Ovary (tissue), 9 donors: ENCODE results near the gene KCTD10. TPM values are rescaled to one million over a fixed set of nuclear protein-coding genes. Genes with fewer than 3 reads are reported as not detected.

Experiments used
- DNase-seq, 5 donors: peaks; one replicate each; pipeline ENCODE4 v3.0.0-alpha.2; 2019 to 2020
- H3K27ac ChIP-seq, 2 donors: fragments of 200-600 bp; one replicate each; pipeline versions ENCODE4 v1.5.1 to v1.8.0; 2019 to 2022
- H3K27me3 ChIP-seq: fragments of 200-600 bp; one replicate; pipeline ENCODE4 v1.8.0; 2022
- H3K36me3 ChIP-seq: fragments of 200-600 bp; sonication (generic); one replicate; pipeline ENCODE4 v1.5.1; 2019
- H3K4me1 ChIP-seq: one replicate; pipeline ENCODE4 v1.8.1; 2013; ENCODE audit warnings: mild to moderate bottlenecking, moderate library complexity; ENCODE audit not compliant: insufficient read depth
- H3K4me3 ChIP-seq: fragments of 200-600 bp; sonication (generic); one replicate; pipeline ENCODE4 v1.5.1; 2017
- H3K9me3 ChIP-seq, 2 donors: fragments of 200-600 bp in 1 of 2; sonication (generic) in 1 of 2; one replicate each; pipeline versions ENCODE4 v1.5.1 to v1.8.1; 2013 to 2019; ENCODE audit warnings: mild to moderate bottlenecking in 1 of 2, moderate library complexity in 1 of 2
- CTCF ChIP-seq, 3 donors: fragments of 450-650 bp in 2 of 3; fragments of 200-600 bp in 1 of 3; IDR thresholded peaks; one replicate each; pipeline versions ENCODE4 v1.5.1 to v1.8.0; 2016 to 2022; ENCODE audit warnings: antibody characterized with exemption in 3 of 3, mild to moderate bottlenecking in 1 of 3
- EP300 ChIP-seq: sonication (generic); formaldehyde crosslinking; IDR thresholded peaks from one replicate; pipeline ENCODE4 v1.6.1; 2017; ENCODE audit warnings: antibody characterized with exemption
- POLR2A ChIP-seq: fragments of 450-650 bp; IDR thresholded peaks from one replicate; pipeline ENCODE4 v1.6.1; 2017; ENCODE audit warnings: antibody characterized with exemption, mild to moderate bottlenecking, moderate library complexity
- WGBS, 3 donors: extraction: QIAGEN DNeasy Blood & Tissue Kit in 1 of 3; methylation state at CpG; one replicate each; pipeline versions ENCODE4 v1.1.5 to v1.1.7; 2013 to 2017; 5-methylcytosine and 5-hydroxymethylcytosine counted together
- intact Hi-C, 4 donors: fragments of 100-400 bp; cut with DNase I; formaldehyde crosslinking; loops; one replicate each; pipeline versions ENCODE4 v1.11.0 to v1.15.1; 2022 to 2023
- polyA plus RNA-seq, 2 donors: library from polyadenylated mRNA; stranded (reverse); fragments of 200-250 nt in 1 of 2; fragments of 350-450 nt in 1 of 2; fragmentation: Illumina TruSeq in 1 of 2; extraction: RNeasy Lipid Tissue Mini Kit (QIAGEN cat#74804) in 1 of 2; gene quantifications; one replicate each; pipeline ENCODE4 v1.2.3, GENCODE V29; 2013 to 2014
- total RNA-seq, 7 donors: library from RNA; depleted of rRNA in 2 of 7; stranded (reverse); fragments of >200 nt in 2 of 7; fragmentation: NEBNext Ultra II Directional in 3 of 7; extraction: Animal tissue kit (Norgen Biotek cat#: 25700) in 3 of 7; gene quantifications; one replicate each; pipeline versions ENCODE4 v1.1.0 to v1.2.4, GENCODE V29; 2016 to 2023
- donor health status: DM: no; HTN: no; CAD: no; lungs with moderate emphysema.
- donor health status: DM: no; HTN: no; CAD: no.
- donor health status: Bipolar disorder and iron deficiency.
- donor health status: DM: yes; HTN: yes; CAD: no.
- donor health status: DM: no; HTN: no; CAD: no.
- donor health status: DM: yes; HTN: yes; CAD: no.

KCTD10 gene
- total and polyA plus RNA-seq, 9 donors: 21.6 to 70.6 (median 38.0) TPM

DNA sequence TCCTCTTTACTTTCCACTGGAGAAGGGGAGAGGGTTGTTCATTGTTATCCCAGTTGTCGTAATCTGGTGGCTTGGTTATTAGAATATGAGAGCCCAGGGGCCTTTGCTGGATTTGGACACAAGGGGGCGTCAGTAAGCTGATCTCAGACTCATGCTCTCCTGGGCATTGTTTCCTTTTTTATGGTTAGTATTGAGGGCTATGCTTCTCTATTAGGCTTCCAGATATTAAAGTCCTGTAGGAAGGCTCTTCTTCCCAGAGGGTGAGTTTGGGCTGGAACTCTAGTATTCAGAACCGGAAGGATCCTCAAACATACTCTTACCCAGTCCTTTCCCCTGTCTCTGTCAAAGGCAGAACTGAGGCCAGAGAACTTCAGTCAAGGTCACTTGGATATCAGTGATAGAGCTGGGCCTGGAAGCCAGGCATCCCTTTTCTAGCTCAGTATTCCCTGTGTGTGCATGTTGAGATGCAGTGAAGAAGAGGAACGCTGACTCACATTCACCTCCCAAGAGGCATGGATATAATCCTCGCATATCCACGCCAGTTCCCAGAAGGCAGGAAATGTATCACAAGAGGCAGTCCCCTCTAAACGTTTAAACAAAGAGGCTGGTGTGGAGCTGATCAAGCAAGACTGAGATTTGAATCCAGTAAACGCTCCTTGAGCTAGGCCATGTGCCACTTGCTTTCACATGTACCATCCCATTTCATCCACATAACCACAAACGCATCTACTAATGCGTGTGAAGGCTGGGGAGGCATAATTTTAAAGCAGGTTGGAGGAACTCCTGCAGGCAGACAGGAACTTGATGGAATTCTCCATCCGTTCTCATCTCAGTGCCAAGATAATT lies 41.9 kb upstream of the KCTD10 start:
- H3K4me3 ChIP-seq: no peak overlapping the region
- H3K9me3 ChIP-seq: no peaks in the 10 kb centered on the region
- 17 to 35% (median 23%) methylated on average over 11 of the region's 11 CpGs for WGBS, 3 donors
- H3K4me1 ChIP-seq: peaks cover 2% of the 10 kb centered on the region
- DNase-seq: peak; percentile 57 to 78 (median 71)
- H3K36me3 ChIP-seq: no peaks in the 10 kb centered on the region
- peak overlapping the region in 1 of 2 donors; percentile 51 for H3K27ac ChIP-seq
- H3K27me3 ChIP-seq: no peaks in the 10 kb centered on the region
- TF ChIP-seq EP300 (no peak), CTCF (IDR thresholded peaks at IDR 0.05) (peak in 2 of 3 donors; percentile 39 to 55)
- intact Hi-C loops: loop anchor here in 1 of 4 donors (10.0 kb wide), 2 partner anchors 196 to 246 kb away; partner anchors contain the start of gene FAM222A

DNA sequence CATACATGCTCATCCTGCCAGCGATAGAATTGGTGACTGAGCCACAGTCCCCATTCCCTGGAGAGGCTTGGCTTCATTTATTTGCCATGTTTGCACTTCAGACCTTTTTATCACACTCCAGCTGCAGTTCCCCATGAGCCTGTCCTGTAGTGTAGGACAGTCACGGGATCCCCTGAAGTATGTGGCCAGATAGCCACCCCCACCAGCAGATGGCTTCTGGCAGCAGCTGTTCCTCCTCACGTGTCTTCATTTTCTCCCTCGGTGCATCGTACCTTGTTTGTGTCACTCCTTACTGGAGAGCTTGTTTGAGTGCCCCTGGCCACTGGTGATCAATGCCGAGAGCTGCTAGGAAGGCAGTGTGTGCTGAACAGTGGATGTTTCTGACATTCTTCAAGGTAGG lies 40.5 kb upstream of the KCTD10 start:
- no peaks in the 10 kb centered on the region for H3K27me3 ChIP-seq
- TF ChIP-seq CTCF (IDR thresholded peaks at IDR 0.05) (no peak), EP300 (no peak), POLR2A (no peak)
- no peak for DNase-seq
- H3K4me3 ChIP-seq: no peak overlapping the region
- H3K27ac ChIP-seq: no peak overlapping the region
- no peaks in the 10 kb centered on the region for H3K36me3 ChIP-seq
- no peaks in the 10 kb centered on the region for H3K9me3 ChIP-seq
- H3K4me1 ChIP-seq: peaks cover 9% of the 10 kb centered on the region
- 45 to 58% (median 48%) methylated on average over 6 of the region's 6 CpGs for WGBS, 3 donors
- intact Hi-C loops: loop anchor here in 1 of 4 donors (10.0 kb wide), 2 partner anchors 197 to 247 kb away; partner anchors contain the start of gene FAM222A

DNA sequence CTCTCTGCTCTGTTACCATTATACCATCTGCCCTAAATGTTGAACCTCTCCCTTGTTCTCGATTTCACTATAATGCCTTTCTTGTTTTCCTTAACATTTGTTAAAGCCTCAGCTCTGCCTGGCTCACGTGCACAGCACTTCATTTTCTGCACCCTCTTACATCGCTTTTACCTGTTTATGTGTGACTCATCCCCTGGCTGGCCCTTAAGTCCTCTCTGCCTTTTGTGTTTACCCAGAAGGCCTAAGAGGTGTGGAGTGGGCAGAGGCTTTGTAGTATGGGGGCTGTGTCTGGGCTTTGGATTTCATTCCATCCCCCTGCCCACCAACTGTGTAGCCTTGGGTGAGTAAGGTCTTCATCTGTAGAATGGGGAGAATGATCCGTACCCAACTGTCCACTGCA lies 36.9 kb upstream of the KCTD10 start:
- H3K27me3 ChIP-seq: no peaks in the 10 kb centered on the region
- no peaks in the 10 kb centered on the region for H3K36me3 ChIP-seq
- intact Hi-C loops: loop anchor here in 1 of 4 donors (10.0 kb wide), 2 partner anchors 201 to 251 kb away; partner anchors contain the start of gene FAM222A
- WGBS, 3 donors: 55 to 73% (median 67%) methylated on average over 4 of the region's 4 CpGs
- no peak overlapping the region for H3K4me3 ChIP-seq
- H3K9me3 ChIP-seq: no peaks in the 10 kb centered on the region
- peak overlapping the region in 1 of 2 donors; percentile 10 for H3K27ac ChIP-seq
- DNase-seq: no peak
- peaks cover 15% of the 10 kb centered on the region for H3K4me1 ChIP-seq
- TF ChIP-seq EP300 (no peak), POLR2A (no peak), CTCF (IDR thresholded peaks at IDR 0.05) (no peak)

- intact Hi-C loops: loop anchor here in 1 of 4 donors (10.0 kb wide), 2 partner anchors 202 to 252 kb away; partner anchors contain the start of gene FAM222A
- DNase-seq: no peak
- H3K4me3 ChIP-seq: no peak overlapping the region
- peaks cover 15% of the 10 kb centered on the region for H3K4me1 ChIP-seq
- H3K27me3 ChIP-seq: no peaks in the 10 kb centered on the region
- H3K27ac ChIP-seq: peak overlapping the region in 1 of 2 donors; percentile 10
- no peaks in the 10 kb centered on the region for H3K36me3 ChIP-seq
- 9 to 27% (median 11%) methylated on average over 8 of the region's 8 CpGs for WGBS, 3 donors
- H3K9me3 ChIP-seq: no peaks in the 10 kb centered on the region
- TF ChIP-seq POLR2A (no peak), EP300 (no peak), CTCF (IDR thresholded peaks at IDR 0.05) (no peak)
These were observed 36.0 kb upstream of the KCTD10 start for GRCh38 chr12:109513051-109513450.
